ENCODE results near the gene CTNNA3. TPM values are rescaled to one million over a fixed set of nuclear protein-coding genes. Genes with fewer than 3 reads are reported as not detected.

The CTNNA3 gene
- total and polyA plus RNA-seq, 2 of the 4 experiments (the other 2 are of a cell fraction) = 0.19 to 0.90 TPM

DNA sequence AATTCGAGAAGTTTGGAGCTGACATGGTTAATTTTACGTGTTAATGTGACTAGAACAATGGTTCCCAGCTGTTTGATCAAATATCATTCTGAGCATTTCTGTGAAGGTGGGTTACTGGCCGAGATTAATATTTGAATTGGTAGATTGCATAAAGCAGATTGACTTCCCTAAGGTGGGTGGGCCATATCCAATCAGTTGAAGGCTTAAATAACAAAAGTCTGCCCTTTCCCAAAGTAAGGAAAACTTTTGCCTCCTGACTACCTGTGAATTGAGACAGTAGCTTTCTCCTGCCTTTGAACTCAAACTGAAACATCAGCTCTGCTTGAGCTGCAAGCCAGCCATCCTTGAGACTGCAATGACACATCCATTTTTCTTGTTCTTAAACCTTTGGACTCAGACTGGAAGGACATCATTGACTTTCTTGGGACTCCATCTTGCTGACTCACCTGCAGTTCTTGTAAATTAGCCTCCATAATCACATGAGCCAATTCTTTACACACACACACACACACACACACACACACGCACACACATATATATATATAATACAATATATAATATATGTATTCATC is 833.2 kb downstream of the CTNNA3 start:
- Histone ChIP-seq H4K91ac (ENCODE audit: insufficient read depth, low read depth, low read length) (no peak overlapping the region), H2BK20ac (ENCODE audit: low read depth, low read length) (no peak overlapping the region), H2BK15ac (ENCODE audit: low read depth, low read length) (no peak overlapping the region), H3K4me2 (ENCODE audit: low read depth, low read length) (no peak overlapping the region), H2AK5ac (ENCODE audit: low read depth, low read length) (no peak overlapping the region), H2AFZ (replicated peaks; ENCODE audit: low read length, poor library complexity) (no peak overlapping the region), H3K27ac (ENCODE audit: insufficient read depth, low read length) (no peak overlapping the region), H4K8ac (ENCODE audit: low read depth in 2 of 2, low read length in 2 of 2) (no peak overlapping the region), H3K36me3 (ENCODE audit: control insufficient read depth, insufficient read depth, low read length) (no peaks in the 10 kb centered on the region), H3K9me1 (ENCODE audit: insufficient read depth, low read length) (no peaks in the 10 kb centered on the region), H3K27me3 (ENCODE audit: control insufficient read depth, insufficient read depth, low read length) (no peaks in the 10 kb centered on the region), H3K9ac (ENCODE audit: low read depth, low read length) (no peak overlapping the region), H3K56ac (ENCODE audit: extremely low read depth, insufficient read depth, low read length) (no peak overlapping the region), H4K5ac (ENCODE audit: low read depth, low read length) (no peak overlapping the region), H3K79me1 (ENCODE audit: low read depth in 1 of 2, low read length in 2 of 2) (no peaks in the 10 kb centered on the region), H2AK9ac (replicated peaks; ENCODE audit: low read depth, low read length, poor library complexity) (no peak overlapping the region), H3K23ac (ENCODE audit: low read depth, low read length) (no peak overlapping the region), H3K14ac (replicated peaks; ENCODE audit: low read depth, low read length) (no peak overlapping the region), H2BK120ac (ENCODE audit: low read depth, low read length) (no peak overlapping the region), H3K18ac (ENCODE audit: low read depth, low read length) (no peak overlapping the region), H3K9me3 (ENCODE audit: control insufficient read depth, insufficient read depth, low read length) (no peaks in the 10 kb centered on the region), H4K20me1 (ENCODE audit: insufficient read depth, low read length) (no peaks in the 10 kb centered on the region), H3K4me3 (ENCODE audit: insufficient read depth, low read depth, low read length) (no peak overlapping the region), H2BK5ac (ENCODE audit: low read depth, low read length, poor library complexity, severe bottlenecking) (no peak overlapping the region), H3K4ac (ENCODE audit: low read depth, low read length) (no peak overlapping the region), H3K4me1 (ENCODE audit: control insufficient read depth, insufficient read depth, low read length) (no peaks in the 10 kb centered on the region)
- DNase-seq (no peak), ATAC-seq (ENCODE audit: low read depth) (no peak)
- TF ChIP-seq CHD1 (IDR thresholded peaks at IDR 0.05; ENCODE audit: low read depth, low read length) = no peak
- no peak for TF ChIP-seq RAD21 (IDR thresholded peaks at IDR 0.05; ENCODE audit: low read length)
- TF ChIP-seq RCOR1 (IDR thresholded peaks at IDR 0.05; ENCODE audit: insufficient replicate concordance, low read length) = no peak
- no peak for TF ChIP-seq SMC3 (IDR thresholded peaks at IDR 0.05; ENCODE audit: low read depth, low read length)
- no peak for TF ChIP-seq RFX5 (IDR thresholded peaks at IDR 0.05; ENCODE audit: low read depth, low read length)
- ChIA-PET CTCF (no interaction called here), POLR2A (ENCODE audit: unreplicated experiment) (no interaction called here)
- dilution Hi-C loops (cut with HindIII; ENCODE audit: low sequenced_read_pairs, unreplicated experiment) (no loop called here), in situ Hi-C loops (cut with MboI; ENCODE audit: low sequenced_read_pairs) (no loop called here), intact Hi-C loops (cut with micrococcal nuclease) (no loop called here)
- 45% methylated on average over 3 of the region's 4 CpGs; no CpG with 5 or more reads in 1 of the 2 experiments for WGBS, 2 experiments (ENCODE audit: extremely low coverage in 2 of 2, insufficient read length in 1 of 2)
- BruUV-seq (replicated peaks) = no TSS peak
